Thyroid gland (tissue), 4 donors: ENCODE data around the gene EGR1.

ENCODE experiments used
- POLR2A ChIP-seq, 2 donors: fragments of 450-650 bp; IDR thresholded peaks; one replicate each; pipeline ENCODE4 v1.6.1; 2017; ENCODE audit warnings: antibody characterized with exemption in 2 of 2, mild to moderate bottlenecking in 2 of 2, moderate library complexity in 1 of 2
- TF ChIP-seq, protein P1 (sequence below), 6 experiments: fragments of 200-600 bp in 3 of 6; fragments of 450-650 bp in 3 of 6; sonication (generic) in 3 of 6; IDR thresholded peaks; one replicate each; pipeline ENCODE4 v1.5.1; 2016 to 2019; ENCODE audit warnings: antibody characterized with exemption in 6 of 6, mild to moderate bottlenecking in 2 of 6, inconsistent platforms in 1 of 6, moderate library complexity in 1 of 6

DNA sequence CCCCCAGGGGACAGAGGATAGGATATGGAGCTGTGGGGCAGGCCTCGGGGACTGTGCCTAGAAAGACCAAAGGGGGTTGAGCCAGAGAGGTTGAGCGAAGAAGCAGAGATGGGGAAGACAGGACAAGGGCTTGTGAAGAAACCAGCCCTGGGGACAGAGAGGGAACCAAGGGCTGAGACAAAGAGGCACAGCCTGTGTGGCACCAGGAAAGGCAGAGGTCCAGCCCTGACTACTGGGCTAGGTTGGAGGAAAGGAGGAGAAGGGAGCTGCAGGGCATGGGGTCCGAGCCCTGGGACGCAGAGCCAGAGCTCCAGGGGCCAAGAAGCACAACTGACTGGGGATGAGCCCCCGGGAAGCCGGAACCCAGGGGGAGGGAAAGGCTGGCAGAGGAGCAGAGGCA, 17.2 kb upstream of the EGR1 start:
- TF ChIP-seq, protein P1, sequence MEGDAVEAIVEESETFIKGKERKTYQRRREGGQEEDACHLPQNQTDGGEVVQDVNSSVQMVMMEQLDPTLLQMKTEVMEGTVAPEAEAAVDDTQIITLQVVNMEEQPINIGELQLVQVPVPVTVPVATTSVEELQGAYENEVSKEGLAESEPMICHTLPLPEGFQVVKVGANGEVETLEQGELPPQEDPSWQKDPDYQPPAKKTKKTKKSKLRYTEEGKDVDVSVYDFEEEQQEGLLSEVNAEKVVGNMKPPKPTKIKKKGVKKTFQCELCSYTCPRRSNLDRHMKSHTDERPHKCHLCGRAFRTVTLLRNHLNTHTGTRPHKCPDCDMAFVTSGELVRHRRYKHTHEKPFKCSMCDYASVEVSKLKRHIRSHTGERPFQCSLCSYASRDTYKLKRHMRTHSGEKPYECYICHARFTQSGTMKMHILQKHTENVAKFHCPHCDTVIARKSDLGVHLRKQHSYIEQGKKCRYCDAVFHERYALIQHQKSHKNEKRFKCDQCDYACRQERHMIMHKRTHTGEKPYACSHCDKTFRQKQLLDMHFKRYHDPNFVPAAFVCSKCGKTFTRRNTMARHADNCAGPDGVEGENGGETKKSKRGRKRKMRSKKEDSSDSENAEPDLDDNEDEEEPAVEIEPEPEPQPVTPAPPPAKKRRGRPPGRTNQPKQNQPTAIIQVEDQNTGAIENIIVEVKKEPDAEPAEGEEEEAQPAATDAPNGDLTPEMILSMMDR (IDR thresholded peaks at IDR 0.05): no peak
- no peak for TF ChIP-seq POLR2A (IDR thresholded peaks at IDR 0.05)
